Measurements from ENCODE around the gene MYF6.
"Not testable (repeated sequence)": the region's sequence is repeated elsewhere in the genome, so short reads cannot be mapped to it uniquely, and the experiment has no call there.

Gene MYF6
- long read RNA-seq, donor 1: 0 reads
- long read RNA-seq, donor 2: 0 reads
- long read RNA-seq, donor 3: 0 reads
- long read RNA-seq, donor 4: 0 reads
- long read RNA-seq, donor 5: 0 reads
- long read RNA-seq, donor 6: 0 reads
- long read RNA-seq, donor 7, partial matches to known transcripts: 0 of 1 reads
- long read RNA-seq, donor 7, other reads (novel, unspliced or antisense): 0 of 1 reads
- long read RNA-seq, donor 8: 0 reads

- DNase-seq: no peak
Measured at GRCh38 chr12:80707126-80707829, at the start of gene MYF6. MYF6 (plus strand) TSS chr12:80707634; CDS start chr12:80707720, 86 bp downstream.

GRCh38 chr12:80659512-80660063, 47.8 kb upstream of the MYF6 start:
- DNase-seq: no peak

- no peak for DNase-seq
Measured at GRCh38 chr12:80662586-80662985, 44.8 kb upstream of the MYF6 start.

GRCh38 chr12:80670214-80670613, 37.2 kb upstream of the MYF6 start:
- no peak for DNase-seq

- not testable (repeated sequence) for DNase-seq
Measured at GRCh38 chr12:80676042-80676636, 31.3 kb upstream of the MYF6 start.

GRCh38 chr12:80676856-80677255, 30.6 kb upstream of the MYF6 start:
- DNase-seq: no peak

- no peak for DNase-seq
Measured at GRCh38 chr12:80677994-80678393, 29.4 kb upstream of the MYF6 start.

- DNase-seq: no peak
Measured at GRCh38 chr12:80679346-80680131, 27.9 kb upstream of the MYF6 start.

GRCh38 chr12:80681287-80681686, 26.1 kb upstream of the MYF6 start:
- no peak for DNase-seq

GRCh38 chr12:80681786-80682185, 25.6 kb upstream of the MYF6 start:
- DNase-seq: no peak

- no peak for DNase-seq
Measured at GRCh38 chr12:80684077-80684495, 23.3 kb upstream of the MYF6 start.

- no peak for DNase-seq
Measured at GRCh38 chr12:80690090-80690489, 17.3 kb upstream of the MYF6 start.

- DNase-seq: no peak
Measured at GRCh38 chr12:80690513-80690912, 16.9 kb upstream of the MYF6 start.

- no peak for DNase-seq
Measured at GRCh38 chr12:80692114-80692513, 15.3 kb upstream of the MYF6 start.

- DNase-seq: no peak
Measured at GRCh38 chr12:80697270-80697887, 10.1 kb upstream of the MYF6 start.

GRCh38 chr12:80698256-80698655, 9.2 kb upstream of the MYF6 start:
- no peak for DNase-seq

- no peak for DNase-seq
Measured at GRCh38 chr12:80698847-80699542, 8.4 kb upstream of the MYF6 start.

GRCh38 chr12:80700327-80700726, 7.1 kb upstream of the MYF6 start:
- DNase-seq: no peak

- no peak for DNase-seq
Measured at GRCh38 chr12:80701388-80701787, 6.0 kb upstream of the MYF6 start.

- DNase-seq: peak; percentile 6
Measured at GRCh38 chr12:80702889-80703805, 4.3 kb upstream of the MYF6 start.

Data from right kidney (tissue), 9 donors.